GM19467 (cell line): ENCODE measurements around the gene SALL4.
"Not testable (repeated sequence)": the region's sequence is repeated elsewhere in the genome, so short reads cannot be mapped to it uniquely, and the experiment has no call there.

Experiments used
- ATAC-seq: cut with Tn5 transposase; IDR thresholded peaks from one replicate; pipeline ENCODE4 v1.9.1; 2021; ENCODE audit warnings: mild to moderate bottlenecking, moderate library complexity; ENCODE audit not compliant: unreplicated experiment

SALL4 gene

DNA sequence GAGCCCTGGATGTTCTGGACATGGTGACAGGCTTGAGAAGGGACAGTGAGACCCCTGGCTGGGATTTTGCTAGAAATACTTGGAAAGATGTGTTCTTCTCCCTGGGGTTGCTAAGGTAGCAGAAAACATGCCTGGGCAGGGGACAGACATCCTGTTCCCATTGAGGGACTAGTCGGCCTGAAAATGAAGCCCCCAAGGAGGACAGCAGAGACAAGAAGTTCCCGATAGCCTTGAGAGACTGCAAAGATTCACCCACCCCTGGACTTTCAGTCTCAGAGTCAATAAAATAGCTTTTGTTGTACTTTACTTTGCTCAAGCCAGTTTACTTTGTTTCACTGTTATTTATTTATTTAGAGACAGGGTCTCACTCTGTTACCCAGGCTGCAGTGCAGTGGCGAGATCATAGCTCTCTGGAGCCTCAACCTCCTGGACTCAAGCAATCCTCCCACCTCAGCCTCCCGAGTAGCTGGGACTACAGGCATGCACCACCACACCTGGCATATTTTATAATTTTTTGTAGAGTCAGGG is 62.5 kb downstream of the SALL4 start:
- ATAC-seq, result no peak

DNA sequence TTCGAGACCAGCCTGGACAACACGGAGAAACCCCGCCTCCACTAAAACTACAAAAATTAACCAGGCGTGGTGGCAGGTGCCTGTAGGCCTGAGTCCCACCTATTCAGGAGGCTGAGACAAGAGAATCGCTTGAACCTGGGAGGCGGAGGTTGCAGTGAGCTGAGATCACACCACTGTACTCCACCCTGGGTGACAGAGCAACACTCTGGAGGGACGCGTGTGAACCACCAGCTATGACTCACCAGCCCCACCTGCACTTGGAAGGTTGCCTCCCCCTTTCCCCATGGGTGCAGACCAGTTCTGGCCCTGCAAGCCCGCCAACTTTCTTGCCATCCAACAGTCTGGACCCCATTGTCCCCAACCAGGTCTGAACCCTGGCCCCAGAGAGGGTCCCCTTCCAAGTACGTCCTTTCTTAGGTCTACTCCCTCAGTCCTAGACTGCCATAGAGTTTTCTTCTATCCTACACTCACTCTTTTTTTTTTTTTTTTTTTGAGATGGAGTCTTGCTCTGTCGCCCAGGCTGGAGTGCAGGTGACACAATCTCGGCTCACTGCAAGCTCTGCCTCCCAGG is 63.4 kb downstream of the SALL4 start:
- ATAC-seq, result no peak

DNA sequence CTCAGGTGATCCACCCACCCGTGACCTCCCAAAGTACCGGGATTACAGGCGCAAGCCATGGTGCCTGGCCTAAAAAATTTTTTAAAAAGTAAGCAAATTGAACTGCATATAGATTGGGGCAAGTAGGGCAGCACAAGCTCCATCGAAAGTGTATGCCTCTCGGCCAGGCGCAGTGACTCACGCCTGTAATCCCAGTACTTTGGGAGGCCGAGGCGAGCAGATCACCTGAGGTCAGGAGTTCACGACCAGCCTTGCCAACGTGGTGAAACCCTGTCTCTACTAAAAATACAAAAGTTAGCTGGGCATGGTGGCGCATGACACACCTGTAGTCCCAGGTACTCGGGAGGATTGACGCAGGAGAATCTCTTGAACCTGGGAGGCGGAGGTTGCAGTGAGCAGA is 64.1 kb downstream of the SALL4 start:
- ATAC-seq, result not testable (repeated sequence)

DNA sequence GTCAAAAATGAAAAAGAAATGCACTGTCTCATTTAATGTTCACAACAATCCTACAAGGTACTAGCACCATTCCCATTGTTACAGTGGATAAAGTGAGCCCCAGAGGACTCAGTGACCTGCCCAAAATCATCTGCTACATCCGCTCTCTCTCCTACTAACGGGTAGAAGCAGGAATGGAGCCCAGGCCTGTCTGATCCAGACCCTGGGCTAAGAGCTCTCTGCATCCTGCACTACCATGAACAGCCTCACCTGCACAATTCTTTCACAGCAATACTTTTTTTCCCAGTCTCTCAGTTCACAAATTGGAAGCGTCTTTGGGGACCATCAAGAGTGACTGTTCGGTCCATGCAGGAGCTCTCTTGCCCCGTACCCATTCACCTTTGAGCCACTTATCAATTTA is 65.4 kb downstream of the SALL4 start:
- ATAC-seq, result no peak

DNA sequence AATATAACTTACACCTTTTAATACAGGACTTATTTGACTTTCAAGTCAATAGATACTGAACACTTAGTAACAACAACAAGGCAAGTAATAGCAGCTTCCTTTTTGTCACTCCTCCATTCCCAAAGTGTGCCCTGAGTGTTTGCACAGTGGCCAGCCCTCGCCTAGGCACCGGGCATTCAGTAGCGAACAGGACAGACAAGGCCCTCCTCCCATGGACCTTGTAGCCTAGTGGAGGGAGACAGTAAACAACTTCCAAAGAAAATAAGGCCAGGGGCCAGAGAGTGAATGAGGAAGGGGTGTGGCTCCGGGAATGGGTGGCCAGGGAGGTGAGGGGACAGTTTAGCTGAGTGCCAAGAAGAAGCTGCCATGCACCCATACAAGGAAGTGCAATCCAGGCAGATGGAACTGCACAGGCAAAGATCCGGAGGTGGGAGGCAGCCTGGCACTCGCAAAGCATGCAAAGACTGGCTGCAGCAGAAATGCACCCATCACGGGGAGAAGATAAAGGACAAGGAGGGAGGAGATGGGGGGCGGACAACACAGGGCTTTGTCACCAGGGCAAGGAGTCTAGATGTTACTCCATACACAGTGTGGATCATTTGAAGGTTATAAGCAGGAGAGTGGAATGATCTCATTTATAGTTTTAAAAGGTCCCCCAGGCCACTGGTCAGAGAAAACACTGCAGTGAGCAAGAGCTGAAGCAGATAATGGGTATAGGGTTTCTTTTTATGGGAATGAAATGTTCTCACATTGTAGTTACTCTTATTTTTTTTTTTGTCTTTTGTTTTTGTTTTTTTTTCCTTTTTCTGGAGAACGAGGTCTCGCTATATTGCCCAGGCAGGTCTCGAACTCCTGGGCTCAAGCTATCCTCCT is 66.4 kb downstream of the SALL4 start:
- ATAC-seq, result no peak

DNA sequence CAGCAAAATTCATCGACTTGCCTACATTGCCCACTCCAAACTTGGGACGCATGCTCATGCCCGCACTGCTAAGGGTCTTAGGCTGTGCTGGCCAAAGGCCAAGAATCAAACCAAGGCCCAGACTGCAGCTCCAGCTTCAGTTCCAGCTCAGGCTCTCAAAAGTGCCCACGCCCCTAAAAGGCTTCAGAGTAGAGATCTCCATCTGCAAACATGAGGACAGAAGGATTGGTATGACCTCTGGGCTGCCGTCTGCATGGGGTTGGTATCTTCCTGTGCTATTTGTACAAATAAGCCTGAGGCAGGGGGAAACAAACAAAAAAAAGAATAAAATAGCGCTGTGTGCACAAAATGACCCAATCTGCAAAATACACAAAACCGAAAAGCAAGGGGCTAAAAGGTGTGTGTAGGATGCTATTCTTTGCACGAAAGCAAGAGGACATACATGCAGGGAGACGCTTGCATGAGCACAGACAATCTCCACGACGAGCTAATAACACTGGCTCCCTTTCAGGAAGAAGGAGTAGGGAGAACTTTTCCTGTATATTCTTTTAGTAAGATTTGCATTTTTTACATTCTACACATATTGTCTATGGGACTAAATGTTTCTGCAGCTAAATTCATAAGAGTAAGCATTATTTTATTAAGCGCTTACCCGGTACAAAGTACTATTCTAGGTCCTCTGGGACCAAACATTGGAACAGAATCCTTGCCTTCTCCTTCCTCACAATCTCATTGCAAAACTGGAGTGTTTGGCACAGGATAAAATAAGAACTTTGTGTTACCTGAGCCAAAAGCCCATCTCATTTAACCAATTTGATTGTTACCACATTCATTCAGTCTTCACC is 67.2 kb downstream of the SALL4 start:
- ATAC-seq, result no peak

DNA sequence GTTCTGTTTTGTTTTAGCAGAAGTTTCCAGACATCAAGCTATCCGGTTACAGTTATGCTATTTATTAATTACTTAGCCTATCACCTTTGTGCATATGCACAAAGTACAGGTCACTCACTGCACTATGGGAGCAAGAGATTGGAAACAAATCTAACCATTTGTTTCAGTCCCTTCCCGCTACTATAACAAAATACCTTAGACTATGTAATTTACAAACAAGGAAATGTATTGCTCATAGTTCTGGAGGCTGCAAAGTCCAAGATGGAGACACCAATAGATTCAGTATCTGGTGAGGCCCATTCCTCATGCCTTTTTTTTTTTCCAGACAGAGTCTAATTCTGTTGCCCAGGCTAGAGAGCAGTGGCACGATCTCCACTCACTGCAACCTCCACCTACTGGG is 69.3 kb downstream of the SALL4 start:
- no peak for ATAC-seq
